Fibroblast of the aortic adventitia (primary cell): ENCODE measurements around the gene LHFPL3. TPM values are rescaled to one million over a fixed set of nuclear protein-coding genes. Genes with fewer than 3 reads are reported as not detected.

ENCODE experiments used
- DNase-seq: peaks from one replicate; pipeline ENCODE4 v3.0.0-alpha.2; 2010; ENCODE audit warnings: low read depth
- H3K4me3 ChIP-seq: 2 replicates; pipeline ENCODE4 v1.5.1; 2011; ENCODE audit warnings: low read depth, mild to moderate bottlenecking, control low read depth, low read length, moderate library complexity
- CTCF ChIP-seq: IDR thresholded peaks from 2 replicates; pipeline ENCODE4 v1.5.1; 2011; ENCODE audit warnings: mild to moderate bottlenecking, low read length, control low read depth, inconsistent platforms; ENCODE audit not compliant: insufficient read depth
- total RNA-seq: library from RNA; depleted of rRNA; stranded (reverse); fragments of >200 nt; gene quantifications from 2 replicates; pipeline ENCODE4 v1.2.3, GENCODE V29; 2012; ENCODE audit warnings: low replicate concordance

The LHFPL3 gene
- total RNA-seq, 1 donor, result not detected

- no peak for TF ChIP-seq CTCF
- no peak overlapping the region for H3K4me3 ChIP-seq
- DNase-seq, result no peak
Measured at GRCh38 chr7:104773796-104774195, 445.4 kb downstream of the LHFPL3 start.

GRCh38 chr7:104775531-104775930 lies 447.1 kb downstream of the LHFPL3 start:
- TF ChIP-seq CTCF, result no peak
- H3K4me3 ChIP-seq, result no peak overlapping the region

GRCh38 chr7:104777301-104777800 lies 448.9 kb downstream of the LHFPL3 start:
- no peak overlapping the region for H3K4me3 ChIP-seq
- no peak for TF ChIP-seq CTCF
- peak; percentile 6 for DNase-seq

More at GRCh38 chr7:104775531-104775930, 447.1 kb downstream of the LHFPL3 start:
- DNase-seq, result no peak

- no peak overlapping the region for H3K4me3 ChIP-seq
- DNase-seq, result no peak
- TF ChIP-seq CTCF, result no peak
Measured at GRCh38 chr7:104779888-104780287, 451.5 kb downstream of the LHFPL3 start.

GRCh38 chr7:104784686-104785085 lies 456.3 kb downstream of the LHFPL3 start:
- no peak for DNase-seq
- no peak overlapping the region for H3K4me3 ChIP-seq
- no peak for TF ChIP-seq CTCF

GRCh38 chr7:104789780-104790179 lies 461.4 kb downstream of the LHFPL3 start:
- DNase-seq, result no peak
- no peak for TF ChIP-seq CTCF
- H3K4me3 ChIP-seq, result no peak overlapping the region

- no peak for TF ChIP-seq CTCF
- H3K4me3 ChIP-seq, result no peak overlapping the region
- no peak for DNase-seq
Measured at GRCh38 chr7:104790440-104790839, 462.0 kb downstream of the LHFPL3 start.
